Smooth muscle cell (in vitro differentiated cells): ENCODE results near the gene CBL. TPM values are rescaled to one million over a fixed set of nuclear protein-coding genes. Genes with fewer than 3 reads are reported as not detected.
"Not testable (repeated sequence)": the region's sequence is repeated elsewhere in the genome, so short reads cannot be mapped to it uniquely, and the experiment has no call there.

Experiments
- DNase-seq: peaks from one replicate; lab custom pipeline; 2025; ENCODE audit not compliant: unreplicated experiment; lab: John Stamatoyannopoulos, UW
- H2AFZ ChIP-seq: fragments of 200-600 bp; sonication (generic); 2 replicates; pipeline ENCODE4 v1.6.0; 2016; ENCODE audit warnings: antibody characterized with exemption, low read depth, mild to moderate bottlenecking
- H3F3A ChIP-seq: fragments of 200-600 bp; sonication (generic); 2 replicates; pipeline ENCODE4 v1.6.0; 2017; ENCODE audit warnings: antibody characterized with exemption, low read depth
- H3K27ac ChIP-seq: fragments of 200-600 bp; sonication (generic); 2 replicates; pipeline ENCODE4 v1.5.1; 2016; ENCODE audit warnings: low read depth, mild to moderate bottlenecking
- H3K27me3 ChIP-seq: fragments of 200-600 bp; sonication (generic); 2 replicates; pipeline ENCODE4 v1.6.1; 2016; ENCODE audit warnings: low read depth, mild to moderate bottlenecking
- H3K36me3 ChIP-seq: fragments of 200-600 bp; sonication (generic); 2 replicates; pipeline ENCODE4 v1.5.1; 2016; ENCODE audit warnings: low read depth
- H3K4me1 ChIP-seq: fragments of 200-600 bp; sonication (generic); 2 replicates; pipeline ENCODE4 v1.5.1; 2016; ENCODE audit warnings: low read depth
- H3K4me2 ChIP-seq: fragments of 200-600 bp; sonication (generic); 2 replicates; pipeline ENCODE4 v1.6.0; 2016; ENCODE audit warnings: mild to moderate bottlenecking
- H3K4me3 ChIP-seq: fragments of 200-600 bp; sonication (generic); 2 replicates; pipeline ENCODE4 v1.5.1; 2016; ENCODE audit warnings: mild to moderate bottlenecking
- H3K79me2 ChIP-seq: fragments of 200-600 bp; sonication (generic); 2 replicates; pipeline ENCODE4 v1.6.0; 2016; ENCODE audit warnings: low read depth, mild to moderate bottlenecking
- H3K9ac ChIP-seq: fragments of 200-600 bp; sonication (generic); 2 replicates; pipeline ENCODE4 v1.6.0; 2016; ENCODE audit warnings: low read depth
- H3K9me3 ChIP-seq: fragments of 200-600 bp; sonication (generic); replicated peaks from 2 replicates; pipeline ENCODE4 v1.5.1; 2016; ENCODE audit warnings: low read depth
- H4K20me1 ChIP-seq: fragments of 200-600 bp; sonication (generic); 2 replicates; pipeline ENCODE4 v1.6.0; 2016; ENCODE audit warnings: low read depth
- WGBS: methylation state at CpG from one replicate; pipeline ENCODE4 v1.1.7; 2016; ENCODE audit warnings: low lambda C conversion rate; 5-methylcytosine and 5-hydroxymethylcytosine counted together
- polyA plus RNA-seq: library from polyadenylated mRNA; unstranded; fragments of >200 nt; fragmentation: Nextera tagmentation; extraction: Ambion mirVana; gene quantifications from 2 replicates; pipeline ENCODE4 v1.2.1, GENCODE V29; 2016
- total RNA-seq: library from RNA; depleted of rRNA; stranded (reverse); fragments of >200 nt; gene quantifications from 2 replicates; pipeline ENCODE4 v1.2.3, GENCODE V29; 2014
- TF ChIP-seq, protein P1 (sequence below): fragments of 200-600 bp; sonication (generic); IDR thresholded peaks from 2 replicates; pipeline ENCODE4 v1.5.1; 2017; ENCODE audit warnings: borderline replicate concordance, mild to moderate bottlenecking, antibody characterized with exemption; ENCODE audit not compliant: insufficient read depth, poor library complexity, severe bottlenecking

Gene CBL
- total and polyA plus RNA-seq, 2 experiments from 2014 or later = 5.0 to 18.9 TPM

DNA sequence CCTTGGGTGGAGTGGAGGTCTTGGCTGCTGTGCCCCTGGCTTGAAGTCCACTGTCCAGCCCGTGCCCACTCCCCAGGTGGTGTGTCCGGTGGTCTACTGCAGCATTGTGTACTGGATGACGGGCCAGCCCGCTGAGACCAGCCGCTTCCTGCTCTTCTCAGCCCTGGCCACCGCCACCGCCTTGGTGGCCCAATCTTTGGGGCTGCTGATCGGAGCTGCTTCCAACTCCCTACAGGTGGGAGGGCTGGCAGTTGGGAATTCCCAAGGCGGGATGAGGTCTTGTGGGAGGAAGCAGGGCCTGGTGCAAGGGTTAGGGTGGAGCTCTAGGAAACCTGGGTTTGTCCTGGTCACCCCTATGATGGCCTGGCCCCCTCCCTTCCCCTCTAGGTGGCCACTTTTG lies 46.0 kb upstream of the CBL start:
- Histone ChIP-seq H3K4me2 (no peak overlapping the region), H3F3A (no peaks in the 10 kb centered on the region)

DNA sequence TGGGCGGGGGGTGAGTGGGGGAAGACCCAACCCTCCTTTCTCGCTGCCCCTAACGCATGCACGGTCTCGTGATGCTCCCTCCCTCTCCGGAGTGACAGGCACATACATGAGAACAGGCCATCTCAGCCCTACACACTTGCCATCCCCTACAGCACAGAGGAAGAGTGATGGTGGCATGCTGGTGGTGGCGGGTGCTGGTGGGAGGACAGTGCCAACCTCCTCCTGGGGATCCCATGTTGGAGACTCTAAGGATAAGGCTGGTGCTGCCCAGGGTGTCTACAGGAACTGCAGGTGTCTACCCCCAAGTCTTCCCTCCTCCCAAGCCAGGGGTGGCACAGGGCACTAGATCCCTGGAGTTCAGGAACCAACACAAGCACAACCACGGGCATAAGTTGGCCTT lies 44.3 kb upstream of the CBL start:
- no peak for DNase-seq
- Histone ChIP-seq H4K20me1 (no peaks in the 10 kb centered on the region), H3K9ac (no peak overlapping the region), H3K4me3 (no peak overlapping the region), H2AFZ (no peak overlapping the region), H3K27me3 (no peaks in the 10 kb centered on the region), H3K9me3 (no peaks in the 10 kb centered on the region), H3K36me3 (no peaks in the 10 kb centered on the region), H3K4me2 (no peak overlapping the region), H3K79me2 (no peaks in the 10 kb centered on the region), H3K4me1 (no peaks in the 10 kb centered on the region), H3F3A (no peaks in the 10 kb centered on the region), H3K27ac (no peak overlapping the region)
- 92% methylated on average over 8 of the region's 8 CpGs for WGBS
- TF ChIP-seq, protein P1, sequence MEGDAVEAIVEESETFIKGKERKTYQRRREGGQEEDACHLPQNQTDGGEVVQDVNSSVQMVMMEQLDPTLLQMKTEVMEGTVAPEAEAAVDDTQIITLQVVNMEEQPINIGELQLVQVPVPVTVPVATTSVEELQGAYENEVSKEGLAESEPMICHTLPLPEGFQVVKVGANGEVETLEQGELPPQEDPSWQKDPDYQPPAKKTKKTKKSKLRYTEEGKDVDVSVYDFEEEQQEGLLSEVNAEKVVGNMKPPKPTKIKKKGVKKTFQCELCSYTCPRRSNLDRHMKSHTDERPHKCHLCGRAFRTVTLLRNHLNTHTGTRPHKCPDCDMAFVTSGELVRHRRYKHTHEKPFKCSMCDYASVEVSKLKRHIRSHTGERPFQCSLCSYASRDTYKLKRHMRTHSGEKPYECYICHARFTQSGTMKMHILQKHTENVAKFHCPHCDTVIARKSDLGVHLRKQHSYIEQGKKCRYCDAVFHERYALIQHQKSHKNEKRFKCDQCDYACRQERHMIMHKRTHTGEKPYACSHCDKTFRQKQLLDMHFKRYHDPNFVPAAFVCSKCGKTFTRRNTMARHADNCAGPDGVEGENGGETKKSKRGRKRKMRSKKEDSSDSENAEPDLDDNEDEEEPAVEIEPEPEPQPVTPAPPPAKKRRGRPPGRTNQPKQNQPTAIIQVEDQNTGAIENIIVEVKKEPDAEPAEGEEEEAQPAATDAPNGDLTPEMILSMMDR = no peak

More for the DNA sequence above, 46.0 kb upstream of the CBL start:
- no peak overlapping the region for H2AFZ ChIP-seq
- no peaks in the 10 kb centered on the region for H3K9me3 ChIP-seq
- no peaks in the 10 kb centered on the region for H3K27me3 ChIP-seq
- no peaks in the 10 kb centered on the region for H3K4me1 ChIP-seq
- 93% methylated on average over 9 of the region's 9 CpGs for WGBS
- H3K79me2 ChIP-seq = no peaks in the 10 kb centered on the region
- no peak for DNase-seq
- no peaks in the 10 kb centered on the region for H4K20me1 ChIP-seq
- no peaks in the 10 kb centered on the region for H3K36me3 ChIP-seq
- no peak overlapping the region for H3K9ac ChIP-seq
- H3K4me3 ChIP-seq = no peak overlapping the region
- H3K27ac ChIP-seq = no peak overlapping the region
- TF ChIP-seq, protein P1 = no peak

- no peak overlapping the region for H3K4me2 ChIP-seq
- no peak overlapping the region for H2AFZ ChIP-seq
- DNase-seq = no peak
- H3K36me3 ChIP-seq = no peaks in the 10 kb centered on the region
- H3K9ac ChIP-seq = no peak overlapping the region
- H3K4me3 ChIP-seq = no peak overlapping the region
- no peaks in the 10 kb centered on the region for H3F3A ChIP-seq
- H3K27me3 ChIP-seq = no peaks in the 10 kb centered on the region
- WGBS = 49% methylated on average over 8 of the region's 8 CpGs
- peak overlapping the region; percentile 52 for H3K27ac ChIP-seq
- H4K20me1 ChIP-seq = no peaks in the 10 kb centered on the region
- no peaks in the 10 kb centered on the region for H3K4me1 ChIP-seq
- no peaks in the 10 kb centered on the region for H3K79me2 ChIP-seq
- TF ChIP-seq, protein P1 = no peak
- no peaks in the 10 kb centered on the region for H3K9me3 ChIP-seq
Observed at GRCh38 chr11:119166368-119167076, 39.6 kb upstream of the CBL start.

DNA sequence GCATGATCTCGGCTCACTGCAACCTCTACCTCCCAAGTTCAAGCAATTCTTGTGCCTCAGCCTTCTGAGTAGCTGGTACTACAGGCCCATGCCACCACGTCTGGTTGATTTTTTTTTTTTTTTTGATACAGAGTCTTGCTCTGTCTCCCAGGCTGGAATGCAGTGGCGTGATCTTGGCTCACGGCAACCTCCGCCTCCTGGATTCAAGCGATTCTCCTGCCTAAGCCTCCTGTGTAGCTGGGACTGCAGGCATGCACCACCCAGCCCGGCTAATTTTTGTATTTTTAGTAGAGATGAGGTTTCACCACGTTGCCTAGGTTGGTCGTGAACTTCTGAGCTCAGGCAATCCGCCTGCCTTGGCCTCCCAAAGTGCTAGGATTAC lies 39.1 kb upstream of the CBL start:
- H3K9me3 ChIP-seq, H2AFZ ChIP-seq, H3F3A ChIP-seq, H3K36me3 ChIP-seq, H4K20me1 ChIP-seq, H3K9ac ChIP-seq, H3K4me2 ChIP-seq, H3K4me3 ChIP-seq, H3K4me1 ChIP-seq, H3K27me3 ChIP-seq, DNase-seq, H3K79me2 ChIP-seq: not testable (repeated sequence)
- 81% methylated on average over 9 of the region's 10 CpGs for WGBS
- H3K27ac ChIP-seq = peak overlapping the region; percentile 52
